ENCODE measurements around the gene CHRD. TPM values are rescaled to one million over a fixed set of nuclear protein-coding genes. Genes with fewer than 3 reads are reported as not detected.

CHRD gene
- total RNA-seq, 1 experiment from 2014 or later: 2.7 TPM

GRCh38 chr3:184361532-184361931 lies 18.3 kb upstream of the CHRD start, which contains the start of the genes CLCN2 and POLR2H (continued):
- TF ChIP-seq, protein P1, sequence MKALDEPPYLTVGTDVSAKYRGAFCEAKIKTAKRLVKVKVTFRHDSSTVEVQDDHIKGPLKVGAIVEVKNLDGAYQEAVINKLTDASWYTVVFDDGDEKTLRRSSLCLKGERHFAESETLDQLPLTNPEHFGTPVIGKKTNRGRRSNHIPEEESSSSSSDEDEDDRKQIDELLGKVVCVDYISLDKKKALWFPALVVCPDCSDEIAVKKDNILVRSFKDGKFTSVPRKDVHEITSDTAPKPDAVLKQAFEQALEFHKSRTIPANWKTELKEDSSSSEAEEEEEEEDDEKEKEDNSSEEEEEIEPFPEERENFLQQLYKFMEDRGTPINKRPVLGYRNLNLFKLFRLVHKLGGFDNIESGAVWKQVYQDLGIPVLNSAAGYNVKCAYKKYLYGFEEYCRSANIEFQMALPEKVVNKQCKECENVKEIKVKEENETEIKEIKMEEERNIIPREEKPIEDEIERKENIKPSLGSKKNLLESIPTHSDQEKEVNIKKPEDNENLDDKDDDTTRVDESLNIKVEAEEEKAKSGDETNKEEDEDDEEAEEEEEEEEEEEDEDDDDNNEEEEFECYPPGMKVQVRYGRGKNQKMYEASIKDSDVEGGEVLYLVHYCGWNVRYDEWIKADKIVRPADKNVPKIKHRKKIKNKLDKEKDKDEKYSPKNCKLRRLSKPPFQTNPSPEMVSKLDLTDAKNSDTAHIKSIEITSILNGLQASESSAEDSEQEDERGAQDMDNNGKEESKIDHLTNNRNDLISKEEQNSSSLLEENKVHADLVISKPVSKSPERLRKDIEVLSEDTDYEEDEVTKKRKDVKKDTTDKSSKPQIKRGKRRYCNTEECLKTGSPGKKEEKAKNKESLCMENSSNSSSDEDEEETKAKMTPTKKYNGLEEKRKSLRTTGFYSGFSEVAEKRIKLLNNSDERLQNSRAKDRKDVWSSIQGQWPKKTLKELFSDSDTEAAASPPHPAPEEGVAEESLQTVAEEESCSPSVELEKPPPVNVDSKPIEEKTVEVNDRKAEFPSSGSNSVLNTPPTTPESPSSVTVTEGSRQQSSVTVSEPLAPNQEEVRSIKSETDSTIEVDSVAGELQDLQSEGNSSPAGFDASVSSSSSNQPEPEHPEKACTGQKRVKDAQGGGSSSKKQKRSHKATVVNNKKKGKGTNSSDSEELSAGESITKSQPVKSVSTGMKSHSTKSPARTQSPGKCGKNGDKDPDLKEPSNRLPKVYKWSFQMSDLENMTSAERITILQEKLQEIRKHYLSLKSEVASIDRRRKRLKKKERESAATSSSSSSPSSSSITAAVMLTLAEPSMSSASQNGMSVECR (CRISPR knock-in tag; IDR thresholded peaks at IDR 0.05; ENCODE audit: borderline replicate concordance): no peak
- TF ChIP-seq FOXK1 (CRISPR knock-in tag; IDR thresholded peaks at IDR 0.05) (no peak), HMGA2 (CRISPR knock-in tag; IDR thresholded peaks at IDR 0.05) (no peak), ESRRA (CRISPR knock-in tag; IDR thresholded peaks at IDR 0.05; ENCODE audit: borderline replicate concordance) (0 out of 2 replicates have a peak, but pooled peaks have one; percentile 30), RELA (CRISPR knock-in tag; IDR thresholded peaks at IDR 0.05; ENCODE audit: borderline replicate concordance) (no peak), SMAD3 (CRISPR knock-in tag; IDR thresholded peaks at IDR 0.05; ENCODE audit: borderline replicate concordance) (no peak), CREM (CRISPR knock-in tag; IDR thresholded peaks at IDR 0.05) (peak; percentile 28; the same call in 1 of the 2 replicates)
- TF ChIP-seq, protein P2, sequence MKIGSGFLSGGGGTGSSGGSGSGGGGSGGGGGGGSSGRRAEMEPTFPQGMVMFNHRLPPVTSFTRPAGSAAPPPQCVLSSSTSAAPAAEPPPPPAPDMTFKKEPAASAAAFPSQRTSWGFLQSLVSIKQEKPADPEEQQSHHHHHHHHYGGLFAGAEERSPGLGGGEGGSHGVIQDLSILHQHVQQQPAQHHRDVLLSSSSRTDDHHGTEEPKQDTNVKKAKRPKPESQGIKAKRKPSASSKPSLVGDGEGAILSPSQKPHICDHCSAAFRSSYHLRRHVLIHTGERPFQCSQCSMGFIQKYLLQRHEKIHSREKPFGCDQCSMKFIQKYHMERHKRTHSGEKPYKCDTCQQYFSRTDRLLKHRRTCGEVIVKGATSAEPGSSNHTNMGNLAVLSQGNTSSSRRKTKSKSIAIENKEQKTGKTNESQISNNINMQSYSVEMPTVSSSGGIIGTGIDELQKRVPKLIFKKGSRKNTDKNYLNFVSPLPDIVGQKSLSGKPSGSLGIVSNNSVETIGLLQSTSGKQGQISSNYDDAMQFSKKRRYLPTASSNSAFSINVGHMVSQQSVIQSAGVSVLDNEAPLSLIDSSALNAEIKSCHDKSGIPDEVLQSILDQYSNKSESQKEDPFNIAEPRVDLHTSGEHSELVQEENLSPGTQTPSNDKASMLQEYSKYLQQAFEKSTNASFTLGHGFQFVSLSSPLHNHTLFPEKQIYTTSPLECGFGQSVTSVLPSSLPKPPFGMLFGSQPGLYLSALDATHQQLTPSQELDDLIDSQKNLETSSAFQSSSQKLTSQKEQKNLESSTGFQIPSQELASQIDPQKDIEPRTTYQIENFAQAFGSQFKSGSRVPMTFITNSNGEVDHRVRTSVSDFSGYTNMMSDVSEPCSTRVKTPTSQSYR (CRISPR knock-in tag; IDR thresholded peaks at IDR 0.05): no peak
- TF ChIP-seq, protein P3, sequence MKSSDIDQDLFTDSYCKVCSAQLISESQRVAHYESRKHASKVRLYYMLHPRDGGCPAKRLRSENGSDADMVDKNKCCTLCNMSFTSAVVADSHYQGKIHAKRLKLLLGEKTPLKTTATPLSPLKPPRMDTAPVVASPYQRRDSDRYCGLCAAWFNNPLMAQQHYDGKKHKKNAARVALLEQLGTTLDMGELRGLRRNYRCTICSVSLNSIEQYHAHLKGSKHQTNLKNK (CRISPR knock-in tag; IDR thresholded peaks at IDR 0.05): no peak

DNA sequence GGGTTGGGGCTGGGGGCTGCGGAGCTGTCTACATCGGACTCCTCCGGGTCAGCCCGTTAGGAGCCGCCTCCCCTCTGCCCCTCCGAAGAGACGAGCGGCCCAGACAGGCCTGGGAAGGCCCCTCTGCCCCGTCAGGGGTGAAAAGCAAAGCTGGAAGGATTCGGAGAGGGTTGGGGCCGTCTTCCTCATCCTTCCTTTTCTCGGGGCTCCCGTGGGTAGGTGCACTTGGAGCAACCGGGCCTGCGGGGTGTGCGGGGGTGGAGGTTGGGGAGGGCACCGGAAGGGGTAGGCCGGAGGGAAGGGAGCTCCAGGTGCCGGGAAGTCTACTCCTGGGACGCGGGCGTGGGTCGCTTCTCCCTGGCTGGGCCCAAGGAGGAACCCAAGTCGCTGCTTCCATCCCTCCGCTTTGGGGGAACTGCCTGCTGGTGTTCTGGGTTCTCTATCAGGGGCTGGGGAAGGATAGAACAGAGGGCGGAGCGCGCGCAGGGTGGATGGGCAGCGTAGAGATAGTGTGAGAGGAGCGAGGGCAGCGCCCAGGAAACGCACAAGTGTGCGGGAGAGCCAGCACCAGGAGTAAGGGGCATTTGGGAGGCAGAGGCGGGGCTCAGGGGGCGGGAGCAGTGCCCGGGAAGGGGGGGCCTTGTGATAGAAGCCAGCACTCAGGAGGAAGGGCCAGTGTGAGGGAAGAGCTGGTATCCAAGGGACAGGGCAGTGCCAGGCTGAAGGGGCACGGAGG lies 17.8 kb upstream of the CHRD start:
- Mint-ChIP-seq H3K4me3 (peak overlapping the region; percentile 98), H3K9me3 (no peaks in the 10 kb centered on the region), H3K36me3 (peaks cover 30% of the 10 kb centered on the region), H3K4me1 (peaks cover 24% of the 10 kb centered on the region), H3K27me3 (ENCODE audit: low read depth) (peaks cover 6% of the 10 kb centered on the region; the same call in 1 of the 2 replicates), H3K27ac (peak overlapping the region; percentile 97)
- CTCF ChIA-PET: interaction anchor here (0.7 to 4.8 kb wide), 10 partner anchors 10 to 199 kb away, joined by 3 to 41 read pairs (median 7); partner anchors contain the start of gene EPHB3
- POLR2A ChIA-PET: interaction anchor here (0.6 to 2.8 kb wide), 8 partner anchors 10 to 185 kb away, joined by 3 to 13 read pairs (median 5); no protein-coding TSS in a partner anchor
- DNase-seq (ENCODE audit: low spot score) (peak; percentile 47), ATAC-seq (peak; percentile 11)
- TF ChIP-seq PRDM15 (CRISPR knock-in tag; IDR thresholded peaks at IDR 0.05): peak; percentile 41; the same call in 1 of the 2 replicates
- TF ChIP-seq SMAD3 (CRISPR knock-in tag; IDR thresholded peaks at IDR 0.05; ENCODE audit: borderline replicate concordance): 0 out of 2 replicates have a peak, but pooled peaks have one; percentile 23
- peak; percentile 63; the same call in 1 of the 2 replicates for TF ChIP-seq E2F1 (CRISPR knock-in tag; IDR thresholded peaks at IDR 0.05)
- no peak for TF ChIP-seq FOXP1 (CRISPR knock-in tag; IDR thresholded peaks at IDR 0.05; ENCODE audit: borderline replicate concordance)
- no peak for TF ChIP-seq ZNF396 (CRISPR knock-in tag; IDR thresholded peaks at IDR 0.05; ENCODE audit: borderline replicate concordance)
- no peak for TF ChIP-seq RORB (CRISPR knock-in tag; IDR thresholded peaks at IDR 0.05)
- no peak for TF ChIP-seq KAT7 (CRISPR knock-in tag; IDR thresholded peaks at IDR 0.05; ENCODE audit: borderline replicate concordance)
- TF ChIP-seq FOXP4 (CRISPR knock-in tag; IDR thresholded peaks at IDR 0.05): peak; percentile 42; the same call in 1 of the 2 replicates
- no peak for TF ChIP-seq SMAD4 (CRISPR knock-in tag; IDR thresholded peaks at IDR 0.05)
